Activated naive CD8-positive, alpha-beta T cell treated with anti-CD3 and anti-CD28 coated beads, Interleukin-2, amount 50 U/mL, for 16 hours (primary cell): ENCODE data around the gene MTURN.

ENCODE experiments used
- DNase-seq: peaks from one replicate; pipeline ENCODE4 v3.0.0-alpha.2; 2020; ENCODE audit warnings: low read depth, low spot score

Gene MTURN

GRCh38 chr7:30162133-30162532 is 27.3 kb downstream of the MTURN start:
- DNase-seq = no peak

GRCh38 chr7:30162622-30163124 is 27.9 kb downstream of the MTURN start:
- DNase-seq = no peak

GRCh38 chr7:30163231-30163894 is 28.6 kb downstream of the MTURN start:
- no peak for DNase-seq

- DNase-seq = no peak
Observed at GRCh38 chr7:30164567-30164966, 29.8 kb downstream of the MTURN start.

GRCh38 chr7:30165590-30165989 is 30.8 kb downstream of the MTURN start:
- no peak for DNase-seq

- DNase-seq = no peak
Observed at GRCh38 chr7:30166155-30166840, 31.5 kb downstream of the MTURN start.

- DNase-seq = no peak
Observed at GRCh38 chr7:30166841-30167235, 32.1 kb downstream of the MTURN start.

GRCh38 chr7:30167901-30168300 is 33.1 kb downstream of the MTURN start:
- no peak for DNase-seq

GRCh38 chr7:30168835-30169573 is 34.2 kb downstream of the MTURN start:
- no peak for DNase-seq

GRCh38 chr7:30169579-30169978 is 34.8 kb downstream of the MTURN start:
- no peak for DNase-seq

- DNase-seq = no peak
Observed at GRCh38 chr7:30170476-30171205, 35.9 kb downstream of the MTURN start.

GRCh38 chr7:30171766-30172447 is 37.1 kb downstream of the MTURN start:
- DNase-seq = no peak

GRCh38 chr7:30172451-30172850 is 37.7 kb downstream of the MTURN start:
- no peak for DNase-seq

- no peak for DNase-seq
Observed at GRCh38 chr7:30173058-30173897, 38.5 kb downstream of the MTURN start.

GRCh38 chr7:30175180-30175579 is 40.4 kb downstream of the MTURN start:
- DNase-seq = no peak

- DNase-seq = no peak
Observed at GRCh38 chr7:30175636-30176147, 40.9 kb downstream of the MTURN start.

- DNase-seq = no peak
Observed at GRCh38 chr7:30176463-30177109, 41.8 kb downstream of the MTURN start.

GRCh38 chr7:30177186-30177585 is 42.4 kb downstream of the MTURN start:
- no peak for DNase-seq

GRCh38 chr7:30177965-30178364 is 43.2 kb downstream of the MTURN start:
- DNase-seq = no peak
